AML-193 (cell line): ENCODE results near the gene ZSWIM5.
"Not testable (repeated sequence)": the region's sequence is repeated elsewhere in the genome, so short reads cannot be mapped to it uniquely, and the experiment has no call there.

Source experiments
- DNase-seq, 2 experiments: peaks; one replicate each; lab custom pipeline; 2025; lab: John Stamatoyannopoulos, UW

Gene ZSWIM5

DNA sequence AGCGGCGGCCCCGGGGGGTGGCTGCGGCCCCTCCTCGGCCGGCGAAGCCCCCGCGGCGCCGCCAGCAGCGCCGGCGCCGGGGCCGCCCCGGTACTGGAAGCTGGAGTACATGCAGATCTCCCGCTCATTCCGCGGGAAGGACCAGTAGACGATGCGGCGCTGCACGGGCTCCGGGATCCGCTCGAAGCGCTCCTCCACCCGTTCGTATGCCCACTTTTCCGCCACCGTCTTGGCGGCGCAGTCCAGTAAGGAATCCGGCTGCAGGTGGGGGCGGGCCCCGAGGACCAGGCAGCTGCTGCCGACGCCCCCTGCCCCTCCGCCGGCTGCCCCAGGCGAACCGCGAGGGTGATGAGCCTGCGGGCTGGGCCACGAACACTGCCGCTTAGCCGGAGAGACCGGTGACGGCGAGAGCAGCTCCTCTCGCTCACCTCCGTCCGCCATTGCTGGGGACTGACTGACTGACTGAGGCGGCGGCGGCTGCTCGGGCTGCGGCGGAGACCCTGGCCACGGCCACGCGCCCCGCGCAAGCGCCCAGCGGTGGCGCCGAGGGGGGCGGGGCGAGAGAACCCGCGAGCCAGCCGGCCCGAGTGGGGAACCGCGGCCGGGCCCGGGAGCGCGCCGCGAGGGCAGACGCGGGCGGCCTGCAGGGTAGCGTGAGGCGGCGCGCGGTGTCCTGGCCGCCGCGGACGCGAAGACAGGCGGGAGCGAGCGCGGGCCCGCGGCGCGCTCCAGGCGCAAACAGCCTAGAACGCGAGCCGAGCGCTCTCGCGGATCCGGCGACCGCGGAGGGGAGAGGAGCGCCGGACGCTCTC lies at the start of gene ZSWIM5:
ZSWIM5 (minus strand) TSS at position 696 of the 812 bp plus-strand sequence; CDS start at position 441, 255 bp downstream.
- DNase-seq, result no peak

- no peak for DNase-seq
These were observed 48.1 kb upstream of the ZSWIM5 start for GRCh38 chr1:45254490-45254889.

DNA sequence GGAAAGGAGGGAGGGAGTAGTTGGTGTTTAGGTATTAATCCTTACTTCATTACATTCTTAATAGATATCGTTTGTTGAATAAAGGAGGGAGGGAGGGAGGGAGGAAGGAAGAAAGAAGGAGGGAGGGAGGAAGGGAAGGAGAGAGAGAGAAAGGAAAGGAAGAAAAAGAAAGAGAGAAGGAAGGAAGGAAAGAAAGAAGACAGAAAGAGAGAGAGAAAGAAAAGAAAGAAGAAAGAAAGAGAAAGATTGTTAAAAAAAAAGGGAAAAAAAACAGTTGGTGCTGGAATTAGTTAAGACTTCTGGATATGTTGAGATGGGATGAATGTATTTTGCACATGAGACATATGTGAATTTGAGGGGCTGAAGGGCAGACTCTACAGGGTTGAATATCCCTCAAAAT lies 44.1 kb upstream of the ZSWIM5 start:
- no peak for DNase-seq

- DNase-seq, result not testable (repeated sequence)
These were observed 41.6 kb upstream of the ZSWIM5 start for GRCh38 chr1:45248004-45248403.

DNA sequence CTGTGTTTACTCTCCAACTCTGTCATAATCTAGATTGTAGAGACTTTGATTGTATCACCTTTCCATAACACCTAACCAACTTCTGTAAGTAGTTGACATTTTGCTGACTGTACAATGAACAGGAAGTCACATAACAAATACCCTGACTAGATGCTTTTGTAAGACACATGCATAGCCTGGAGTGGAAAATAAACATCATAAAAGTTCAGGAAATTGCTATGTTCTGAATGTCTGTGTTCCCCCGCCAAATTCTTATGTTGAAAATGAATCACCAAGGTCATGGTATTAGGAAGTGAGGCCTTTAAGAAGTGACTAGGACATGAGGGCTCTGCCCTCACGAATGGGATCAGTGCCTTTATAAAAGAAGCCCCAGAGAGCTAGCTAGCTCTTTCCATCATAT lies 40.4 kb upstream of the ZSWIM5 start:
- no peak for DNase-seq

- not testable (repeated sequence) for DNase-seq
These were observed 40.0 kb upstream of the ZSWIM5 start for GRCh38 chr1:45246359-45246758.

GRCh38 chr1:45244660-45245059 lies 38.3 kb upstream of the ZSWIM5 start:
- no peak for DNase-seq

GRCh38 chr1:45243476-45244343 lies 37.3 kb upstream of the ZSWIM5 start:
- no peak for DNase-seq

DNA sequence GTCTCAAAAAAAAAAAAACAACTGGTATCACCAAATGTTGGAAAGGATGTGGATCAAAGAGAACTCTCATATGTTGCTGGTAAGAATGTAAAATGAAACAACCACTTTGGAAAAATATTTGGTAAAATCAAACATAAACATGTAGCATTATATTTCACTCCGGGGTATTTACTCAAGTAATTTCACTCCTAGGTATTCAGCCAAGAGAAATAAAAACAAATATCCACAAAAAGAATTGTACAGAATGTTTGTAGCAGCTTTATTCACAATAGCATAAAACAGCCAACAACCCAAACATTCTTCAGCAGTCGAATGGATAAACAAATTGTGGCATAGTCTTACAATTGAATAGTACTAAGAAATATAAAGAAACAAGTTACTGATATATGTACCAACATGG lies 32.4 kb upstream of the ZSWIM5 start:
- no peak for DNase-seq

- no peak for DNase-seq
These were observed 29.7 kb upstream of the ZSWIM5 start for GRCh38 chr1:45236136-45236535.

GRCh38 chr1:45230537-45230936 lies 24.1 kb upstream of the ZSWIM5 start:
- DNase-seq, result no peak

- no peak for DNase-seq
These were observed 19.2 kb upstream of the ZSWIM5 start for GRCh38 chr1:45225598-45225997.

DNA sequence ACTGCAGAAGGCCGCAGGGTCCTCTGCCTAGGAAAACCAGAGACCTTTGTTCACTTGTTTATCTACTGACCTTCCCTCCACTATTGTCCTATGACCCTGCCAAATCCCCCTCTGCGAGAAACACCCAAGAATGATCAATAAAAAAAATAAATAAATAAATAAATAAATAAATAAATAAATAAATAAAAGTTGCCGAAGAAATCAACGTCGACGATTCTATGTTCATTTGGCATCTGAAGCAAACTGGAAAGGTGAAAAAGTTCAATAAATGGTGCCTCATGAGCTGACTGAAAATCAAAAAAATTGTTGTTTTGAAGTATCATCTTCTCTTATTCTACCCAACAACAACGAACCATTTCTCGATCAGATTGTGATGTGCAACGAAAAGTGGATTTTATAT lies 17.3 kb upstream of the ZSWIM5 start:
- not testable (repeated sequence) for DNase-seq

DNA sequence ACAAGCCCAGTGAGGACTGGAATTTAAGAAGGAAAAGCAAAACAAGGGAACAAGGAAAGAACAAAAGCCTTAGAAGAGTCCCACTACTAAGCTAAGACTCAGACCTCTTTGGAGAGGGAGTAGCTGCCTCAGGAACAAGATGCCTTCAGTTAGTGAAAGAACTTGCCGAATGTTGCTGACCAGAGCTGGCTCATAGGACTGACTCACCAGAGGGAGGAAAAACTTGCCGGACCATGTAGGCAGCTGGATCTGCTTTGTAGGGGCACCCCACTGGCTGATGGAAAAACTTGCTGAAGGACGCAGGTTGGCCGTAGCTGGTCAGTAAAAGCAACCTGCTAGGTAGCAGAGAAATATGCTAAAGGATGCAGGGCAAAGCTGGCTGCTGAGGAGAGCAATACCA lies 15.3 kb upstream of the ZSWIM5 start:
- DNase-seq, result no peak

DNA sequence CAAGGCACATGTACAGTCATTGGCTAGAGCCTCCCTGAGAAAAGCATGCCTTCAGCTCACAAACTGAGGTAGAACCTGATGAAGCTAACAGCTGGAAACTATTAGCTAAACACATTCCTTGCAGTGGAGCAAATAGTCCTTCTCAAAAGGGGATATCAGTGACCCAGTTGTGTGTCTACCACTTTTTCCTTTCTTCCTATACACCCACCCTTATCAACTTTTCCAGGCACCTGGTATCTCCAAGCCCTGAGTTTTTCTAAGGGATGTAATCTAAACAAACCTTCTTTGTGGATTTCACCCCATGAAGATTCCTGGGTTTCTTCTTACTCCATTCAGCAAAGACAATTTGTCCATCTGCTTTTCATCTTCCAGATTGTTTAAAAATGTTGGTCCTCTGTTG lies 10.5 kb upstream of the ZSWIM5 start:
- no peak for DNase-seq

GRCh38 chr1:45216200-45216541 lies 9.8 kb upstream of the ZSWIM5 start:
- DNase-seq, result no peak

GRCh38 chr1:45215485-45216199 lies 9.2 kb upstream of the ZSWIM5 start:
- no peak for DNase-seq

GRCh38 chr1:45213892-45214291 lies 7.5 kb upstream of the ZSWIM5 start:
- DNase-seq, result no peak

DNA sequence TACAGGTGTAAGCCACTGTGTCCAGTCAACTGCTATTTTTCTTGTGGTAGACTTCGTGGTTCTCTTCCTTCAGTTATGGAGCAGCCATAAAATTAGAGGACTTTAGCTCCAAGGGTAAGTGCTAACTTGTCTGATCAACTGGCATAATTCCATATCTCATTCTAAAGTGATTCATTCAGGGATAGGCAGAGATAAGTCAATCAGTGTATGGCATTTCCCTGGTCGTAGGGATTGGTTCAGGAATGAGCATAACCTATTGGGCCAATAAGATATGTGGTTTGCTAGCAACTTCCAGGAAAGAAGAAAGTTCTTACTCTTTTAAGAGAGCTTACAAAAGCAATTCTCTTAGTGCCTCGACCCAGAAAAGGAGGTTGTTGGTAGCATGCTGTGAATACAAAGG lies 4.7 kb upstream of the ZSWIM5 start:
- DNase-seq, result no peak

DNA sequence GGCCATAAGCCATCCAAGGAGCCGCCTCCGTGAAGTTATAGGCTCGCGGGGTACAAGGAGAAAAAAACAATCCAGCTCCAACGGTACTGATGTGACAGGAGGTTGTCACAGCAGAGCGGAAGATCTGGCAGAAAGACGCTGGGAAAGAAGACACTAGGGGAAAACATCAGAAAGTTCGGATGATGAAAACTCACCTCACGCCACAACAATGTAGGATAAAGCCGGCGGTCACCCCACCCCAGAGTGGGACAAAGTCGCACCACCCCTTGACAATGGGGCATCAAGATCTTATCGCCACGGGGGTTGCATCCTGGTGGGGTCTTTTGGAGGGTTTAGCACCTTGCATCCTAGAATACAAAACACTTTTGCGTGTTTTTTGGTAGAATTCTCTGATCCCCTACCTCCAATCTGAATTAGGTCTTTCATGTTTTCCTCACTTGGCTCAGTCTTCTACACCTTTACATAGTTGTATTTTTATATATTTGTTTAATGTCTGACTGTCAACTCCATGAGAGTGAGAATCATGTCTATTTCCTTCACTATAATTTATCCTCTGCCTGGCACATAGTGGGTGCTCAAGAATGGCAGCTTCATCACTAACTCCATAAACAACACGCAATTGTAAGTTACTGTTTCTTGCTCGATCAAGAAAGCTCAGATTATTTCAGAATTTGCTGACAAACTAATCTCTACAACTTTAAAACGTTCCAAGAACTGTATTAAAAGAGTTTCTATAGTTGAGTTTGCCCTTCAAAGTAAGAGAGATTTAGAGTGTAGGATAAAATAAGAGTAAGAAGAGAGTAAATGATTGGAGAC lies 611 bp upstream of the ZSWIM5 start:
- DNase-seq, result no peak

DNA sequence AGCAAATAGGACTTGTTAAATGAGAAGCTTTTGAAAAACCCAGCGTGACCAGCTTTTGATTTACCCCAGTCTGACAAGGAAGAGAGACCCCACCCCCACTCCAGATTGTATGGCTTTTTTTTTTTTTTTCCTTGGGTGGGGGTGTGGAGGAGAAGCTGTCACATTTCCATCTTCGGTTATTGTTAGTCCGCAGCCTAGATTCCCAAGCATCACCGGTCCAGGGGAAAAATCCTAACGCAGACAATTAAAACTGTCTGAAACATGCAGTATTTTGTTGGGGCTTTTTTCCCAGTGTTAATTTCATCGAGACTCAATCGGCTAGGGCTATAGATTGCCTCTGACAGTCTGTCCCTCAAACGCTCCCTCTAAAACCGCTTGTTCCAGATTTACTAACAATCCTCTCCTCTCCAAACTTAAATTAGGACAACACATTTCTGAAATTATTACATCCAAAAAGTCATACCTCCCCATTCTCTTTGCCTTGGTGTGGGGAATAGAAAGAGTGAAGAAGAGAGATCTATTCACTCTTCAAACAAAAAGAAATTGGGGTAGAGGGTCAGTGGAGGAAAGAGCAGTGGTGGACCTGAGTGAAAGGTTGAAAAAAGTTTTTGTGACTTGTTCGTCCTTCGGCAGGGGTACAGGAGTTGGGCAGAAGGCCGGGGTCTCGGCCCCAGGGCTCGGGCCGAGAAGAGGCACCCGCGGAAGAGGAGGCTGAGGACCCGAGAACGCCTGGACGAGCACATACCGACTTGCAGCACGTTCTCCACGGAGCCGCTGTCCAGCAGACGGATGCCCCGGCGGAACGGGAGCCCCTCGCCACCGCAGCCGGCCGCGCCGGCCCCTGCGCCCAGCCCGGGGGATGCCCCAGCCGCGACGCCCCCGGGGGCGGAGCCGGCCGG lies 1.1 kb downstream of the ZSWIM5 start:
- DNase-seq, result no peak
